ENCODE measurements around the gene PROC.

The PROC gene

DNA sequence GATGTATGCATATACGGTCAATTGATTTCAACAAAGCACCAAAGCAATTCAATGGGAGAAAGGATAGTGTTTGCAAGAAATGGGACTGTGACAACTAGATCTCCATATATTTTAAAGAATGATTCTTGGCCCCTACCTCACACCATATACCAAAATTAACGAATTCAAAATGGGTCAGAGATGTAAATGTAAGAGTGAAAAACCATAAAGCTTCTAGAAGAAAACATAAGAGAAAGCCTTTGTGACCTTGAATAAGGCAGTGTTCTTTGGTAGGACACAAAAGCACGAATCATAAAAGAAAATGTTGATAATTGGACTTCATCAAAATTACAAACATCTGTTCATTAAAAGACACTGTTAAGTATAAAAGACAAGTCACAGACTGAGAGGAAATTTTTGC is 5.0 kb upstream of the PROC start:
- Histone ChIP-seq H3K4me3 (ENCODE audit: control insufficient read depth in 1 of 7, extremely low read depth in 1 of 7, insufficient read depth in 4 of 7, low read depth in 2 of 7, low read length in 6 of 7) (no peak overlapping the region), H3K4me1 (ENCODE audit: control extremely low read depth in 1 of 4, control insufficient read depth in 4 of 4, insufficient read depth in 4 of 4, low read length in 3 of 4) (peaks cover 3 to 67% (median 33%) of the 10 kb centered on the region in 4 experiments), H3K27me3 (replicated peaks in 2 of 5; ENCODE audit: control insufficient read depth in 4 of 5, insufficient read depth in 5 of 5, low read length in 4 of 5) (no peaks in the 10 kb centered on the region), H3K27ac (ENCODE audit: insufficient read depth in 1 of 2, low read depth in 1 of 2, low read length in 2 of 2, poor library complexity in 1 of 2, severe bottlenecking in 2 of 2) (no peak overlapping the region), H3K9me3 (ENCODE audit: control extremely low read depth in 1 of 5, control insufficient read depth in 4 of 5, insufficient read depth in 2 of 5, low read depth in 1 of 5, low read length in 4 of 5) (no peaks in the 10 kb centered on the region), H3K36me3 (ENCODE audit: control insufficient read depth in 4 of 4, insufficient read depth in 4 of 4, low read length in 3 of 4) (no peaks in the 10 kb centered on the region)
- DNase-seq, result no peak
- ChIA-PET CTCF (interaction anchor here (0.7 to 4.5 kb wide), 8 partner anchors 8 to 103 kb away, joined by 3 to 37 read pairs (median 15); partner anchors contain the start of gene MAP3K2), POLR2A (interaction anchor here (0.7 kb wide), 1 partner anchor 25 kb away, joined by 4 read pairs; the partner anchor contains the start of gene MAP3K2)
- WGBS (ENCODE audit: insufficient coverage), result no CpG with 5 or more reads among the region's 3 CpGs

DNA sequence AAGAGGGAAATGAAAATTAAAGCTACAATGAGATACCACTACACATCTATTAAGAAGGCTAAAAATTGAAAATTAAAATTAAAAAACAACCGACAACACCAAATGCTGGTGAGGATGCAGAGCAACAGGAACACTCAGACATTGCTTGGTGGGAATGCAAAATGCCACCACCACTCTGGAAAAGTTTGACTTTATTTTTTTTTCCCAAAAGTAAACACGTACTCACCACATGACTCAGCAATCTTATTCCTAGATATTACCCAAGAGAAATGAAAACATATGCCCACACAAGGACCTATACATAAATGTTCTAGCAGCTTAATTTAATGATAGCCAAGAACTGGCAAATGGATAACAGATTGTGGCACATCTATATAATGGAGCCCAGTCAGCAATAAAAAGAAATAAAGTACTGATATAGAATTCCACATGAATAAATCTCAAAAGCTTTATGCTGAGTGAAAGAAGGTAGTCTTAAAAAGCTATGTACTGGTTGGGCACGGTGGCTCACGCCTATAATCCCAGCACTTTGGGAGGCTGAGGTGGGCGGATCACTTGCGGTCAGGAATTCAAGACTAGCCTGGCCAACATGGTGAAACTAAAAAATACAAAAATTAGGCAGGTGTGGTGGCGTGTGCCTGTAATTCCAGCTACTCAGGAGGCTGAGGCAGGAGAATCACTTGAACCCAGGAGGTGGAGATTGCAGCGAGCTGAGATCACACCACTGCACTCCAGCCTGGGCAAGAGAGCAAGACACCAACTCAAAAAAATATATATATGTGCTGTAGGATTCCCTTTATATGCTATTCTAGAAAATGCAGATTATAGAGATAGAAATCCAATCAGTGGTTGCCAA is 4.2 kb upstream of the PROC start:
- Histone ChIP-seq H3K4me1 (ENCODE audit: control extremely low read depth in 1 of 4, control insufficient read depth in 4 of 4, insufficient read depth in 4 of 4, low read length in 3 of 4) (peaks cover 3 to 60% (median 27%) of the 10 kb centered on the region in 4 experiments), H3K36me3 (ENCODE audit: control insufficient read depth in 4 of 4, insufficient read depth in 4 of 4, low read length in 3 of 4) (no peaks in the 10 kb centered on the region), H3K27me3 (replicated peaks in 2 of 5; ENCODE audit: control insufficient read depth in 4 of 5, insufficient read depth in 5 of 5, low read length in 4 of 5) (no peaks in the 10 kb centered on the region), H3K27ac (ENCODE audit: insufficient read depth in 1 of 2, low read depth in 1 of 2, low read length in 2 of 2, poor library complexity in 1 of 2, severe bottlenecking in 2 of 2) (no peak overlapping the region), H3K9me3 (ENCODE audit: control extremely low read depth in 1 of 5, control insufficient read depth in 4 of 5, insufficient read depth in 2 of 5, low read depth in 1 of 5, low read length in 4 of 5) (no peaks in the 10 kb centered on the region), H3K4me3 (ENCODE audit: control insufficient read depth in 1 of 7, extremely low read depth in 1 of 7, insufficient read depth in 4 of 7, low read depth in 2 of 7, low read length in 6 of 7) (no peak overlapping the region)
- ChIA-PET POLR2A (interaction anchor here (0.5 to 0.7 kb wide), 2 partner anchors 26 to 37 kb away, joined by 4 read pairs; partner anchors contain the start of gene MAP3K2), CTCF (interaction anchor here (0.7 to 4.5 kb wide), 15 partner anchors 9 to 102 kb away, joined by 3 to 37 read pairs (median 6); partner anchors contain the start of gene MAP3K2)
- WGBS (ENCODE audit: insufficient coverage), result 96% methylated on average over 5 of the region's 8 CpGs
- DNase-seq, result peak in 1 of 3 donors; percentile 34

DNA sequence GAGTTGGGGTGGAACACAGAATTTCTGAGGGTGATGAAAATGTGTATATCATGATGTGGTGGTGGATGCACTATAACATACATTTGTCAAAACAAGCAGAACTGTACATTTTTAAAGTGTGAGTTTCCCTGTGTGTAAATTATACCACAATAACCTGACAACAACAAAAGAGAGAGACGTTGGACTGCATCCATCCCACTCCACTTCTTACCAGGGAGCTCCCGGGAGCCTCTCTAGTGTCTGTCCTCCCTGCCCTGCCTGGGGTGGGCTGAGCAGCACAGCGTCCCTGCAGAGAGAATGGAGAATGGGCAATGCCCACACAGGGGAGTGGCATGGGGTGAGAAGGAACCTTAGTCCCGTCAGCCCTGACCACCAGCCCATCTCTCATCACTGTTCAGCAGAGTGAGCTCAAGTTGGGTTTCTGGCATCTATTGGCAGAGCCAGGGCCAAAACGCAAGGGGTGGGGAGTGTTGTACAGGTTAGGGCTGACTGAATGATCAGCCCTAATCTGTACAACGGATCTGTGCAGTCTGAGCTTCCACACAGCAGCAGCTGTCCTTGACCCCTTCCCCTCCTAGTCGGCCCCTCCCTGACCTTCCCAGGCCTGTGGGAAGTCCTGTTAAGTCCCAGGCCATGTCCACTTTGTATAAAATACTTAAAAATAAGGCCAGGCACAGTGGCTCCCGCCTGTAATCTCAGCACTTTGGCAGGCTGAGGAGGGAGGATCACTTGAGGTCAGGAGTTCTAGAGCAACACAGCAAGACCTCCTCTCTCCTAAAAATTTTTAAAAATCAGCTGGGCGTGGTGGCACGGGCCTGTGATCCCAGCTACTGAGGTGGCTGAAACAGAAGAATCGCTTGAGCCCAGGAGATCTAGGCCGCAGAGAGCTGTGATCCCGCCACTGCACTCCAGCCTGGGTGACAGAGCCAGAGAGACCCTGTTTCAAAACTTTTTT is 3.3 kb upstream of the PROC start:
- DNase-seq, result no peak
- ChIA-PET CTCF (interaction anchor here (0.6 to 4.5 kb wide), 29 partner anchors 8 to 350 kb away, joined by 3 to 37 read pairs (median 4); partner anchors contain the start of gene MAP3K2), POLR2A (no interaction called here)
- H3K36me3 ChIP-seq (ENCODE audit: control insufficient read depth in 4 of 4, insufficient read depth in 4 of 4, low read length in 3 of 4), result no peaks in the 10 kb centered on the region
- H3K27ac ChIP-seq (ENCODE audit: insufficient read depth in 1 of 2, low read depth in 1 of 2, low read length in 2 of 2, poor library complexity in 1 of 2, severe bottlenecking in 2 of 2), result no peak overlapping the region
- no peaks in the 10 kb centered on the region for H3K27me3 ChIP-seq (replicated peaks in 2 of 5; ENCODE audit: control insufficient read depth in 4 of 5, insufficient read depth in 5 of 5, low read length in 4 of 5)
- no peaks in the 10 kb centered on the region for H3K9me3 ChIP-seq (ENCODE audit: control extremely low read depth in 1 of 5, control insufficient read depth in 4 of 5, insufficient read depth in 2 of 5, low read depth in 1 of 5, low read length in 4 of 5)
- peaks cover 3 to 60% (median 27%) of the 10 kb centered on the region in 4 experiments for H3K4me1 ChIP-seq (ENCODE audit: control extremely low read depth in 1 of 4, control insufficient read depth in 4 of 4, insufficient read depth in 4 of 4, low read length in 3 of 4)
- WGBS (ENCODE audit: insufficient coverage), result 100% methylated on average over 8 of the region's 13 CpGs
- no peak overlapping the region for H3K4me3 ChIP-seq (ENCODE audit: control insufficient read depth in 1 of 7, extremely low read depth in 1 of 7, insufficient read depth in 4 of 7, low read depth in 2 of 7, low read length in 6 of 7)

DNA sequence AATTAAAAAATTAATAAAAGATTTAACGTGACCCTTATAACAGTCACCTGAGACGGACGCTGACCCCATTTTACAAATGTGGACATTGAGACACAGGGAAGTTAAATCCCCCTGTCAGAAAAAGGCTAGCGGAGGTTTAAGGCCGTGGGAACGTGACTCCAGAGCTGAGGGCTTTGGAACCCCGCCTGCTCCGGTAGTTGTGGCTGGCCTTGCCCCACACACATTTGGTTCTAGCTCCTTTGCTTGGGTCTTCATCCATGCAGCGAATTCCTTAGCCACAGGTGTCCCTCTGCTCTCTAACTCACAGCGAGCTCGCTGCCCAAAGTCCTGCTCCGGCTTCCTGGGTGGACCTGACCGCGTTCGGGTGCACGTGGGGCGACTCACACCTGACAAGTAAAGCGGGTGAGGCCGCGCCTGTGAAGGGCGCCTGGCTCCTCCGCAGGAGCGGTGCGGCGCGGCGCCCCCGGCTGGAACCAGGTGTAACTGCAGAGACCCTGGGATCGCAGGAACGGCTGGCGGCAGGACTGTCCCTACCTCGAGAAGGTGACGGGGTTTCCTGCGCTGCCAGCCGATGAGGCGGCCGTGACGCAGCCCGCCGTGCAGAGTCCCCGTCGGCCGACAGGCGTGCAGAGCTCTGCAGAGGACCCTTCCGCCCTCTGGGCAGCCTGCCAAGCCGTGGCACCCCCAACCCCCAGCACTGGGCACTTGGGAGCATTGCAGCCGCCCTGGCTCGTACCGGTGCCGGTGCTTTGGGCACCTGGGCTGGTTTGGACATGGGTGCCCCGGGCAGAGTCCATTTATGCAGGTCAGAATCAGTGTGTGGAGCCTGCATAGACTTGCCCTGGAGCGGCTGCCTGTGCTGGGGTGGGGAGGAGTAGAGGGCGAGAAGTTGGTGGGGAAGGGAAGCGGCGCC is 2.4 kb upstream of the PROC start:
- no peaks in the 10 kb centered on the region for H3K36me3 ChIP-seq (ENCODE audit: control insufficient read depth in 4 of 4, insufficient read depth in 4 of 4, low read length in 3 of 4)
- CTCF ChIA-PET, result interaction anchor here (0.6 to 4.5 kb wide), 34 partner anchors 8 to 350 kb away, joined by 3 to 37 read pairs (median 4); partner anchors contain the start of gene MAP3K2
- peaks cover 3 to 58% (median 27%) of the 10 kb centered on the region in 4 experiments for H3K4me1 ChIP-seq (ENCODE audit: control extremely low read depth in 1 of 4, control insufficient read depth in 4 of 4, insufficient read depth in 4 of 4, low read length in 3 of 4)
- H3K27ac ChIP-seq (ENCODE audit: insufficient read depth in 1 of 2, low read depth in 1 of 2, low read length in 2 of 2, poor library complexity in 1 of 2, severe bottlenecking in 2 of 2), result no peak overlapping the region
- WGBS (ENCODE audit: insufficient coverage), result 9% methylated on average over 50 of the region's 55 CpGs
- H3K9me3 ChIP-seq (ENCODE audit: control extremely low read depth in 1 of 5, control insufficient read depth in 4 of 5, insufficient read depth in 2 of 5, low read depth in 1 of 5, low read length in 4 of 5), result no peaks in the 10 kb centered on the region
- H3K4me3 ChIP-seq (ENCODE audit: control insufficient read depth in 1 of 7, extremely low read depth in 1 of 7, insufficient read depth in 4 of 7, low read depth in 2 of 7, low read length in 6 of 7), result peak overlapping the region; percentile 25 to 82 (median 67)
- peak; percentile 79 to 92 (median 89) for DNase-seq
- H3K27me3 ChIP-seq (replicated peaks in 2 of 5; ENCODE audit: control insufficient read depth in 4 of 5, insufficient read depth in 5 of 5, low read length in 4 of 5), result peaks cover 0 to 1% (median 0%) of the 10 kb centered on the region in 5 experiments
- POLR2A ChIA-PET, result interaction anchor here (1.4 kb wide), 1 partner anchor 28 kb away, joined by 6 read pairs; the partner anchor contains the start of gene MAP3K2

DNA sequence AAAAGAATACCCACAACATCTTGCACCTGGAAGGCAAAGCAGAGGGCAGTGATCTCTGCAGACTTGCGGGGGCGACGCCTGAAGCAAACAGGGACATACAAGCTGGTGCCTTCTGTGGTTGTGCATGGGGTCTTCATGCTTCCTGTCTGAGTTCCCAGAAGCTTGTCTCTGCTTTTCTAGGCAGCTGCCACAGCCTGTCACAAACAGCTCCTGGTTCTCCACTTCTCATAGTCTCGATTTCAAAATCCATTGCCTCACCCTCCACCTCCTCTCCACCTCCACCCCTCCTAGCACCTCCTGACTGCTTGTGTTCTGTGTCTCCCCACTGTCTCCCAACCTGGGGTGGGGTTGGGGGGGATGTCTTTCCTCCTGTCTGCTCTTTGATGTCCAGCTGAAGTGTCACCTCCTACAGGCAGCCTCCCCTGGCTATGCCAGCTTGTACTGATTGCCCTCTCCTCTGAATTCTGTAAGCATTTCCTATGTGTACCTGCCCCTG is 1.7 kb upstream of the PROC start:
- H3K9me3 ChIP-seq (ENCODE audit: control extremely low read depth in 1 of 5, control insufficient read depth in 4 of 5, insufficient read depth in 2 of 5, low read depth in 1 of 5, low read length in 4 of 5), result no peaks in the 10 kb centered on the region
- POLR2A ChIA-PET, result interaction anchor here (1.4 kb wide), 1 partner anchor 28 kb away, joined by 6 read pairs; the partner anchor contains the start of gene MAP3K2
- H3K36me3 ChIP-seq (ENCODE audit: control insufficient read depth in 4 of 4, insufficient read depth in 4 of 4, low read length in 3 of 4), result no peaks in the 10 kb centered on the region
- H3K27ac ChIP-seq (ENCODE audit: insufficient read depth in 1 of 2, low read depth in 1 of 2, low read length in 2 of 2, poor library complexity in 1 of 2, severe bottlenecking in 2 of 2), result no peak overlapping the region
- H3K27me3 ChIP-seq (replicated peaks in 2 of 5; ENCODE audit: control insufficient read depth in 4 of 5, insufficient read depth in 5 of 5, low read length in 4 of 5), result peaks cover 0 to 8% (median 0%) of the 10 kb centered on the region in 5 experiments
- peak; percentile 27 to 88 (median 81) for DNase-seq
- 0% methylated on average over 3 of the region's 4 CpGs for WGBS (ENCODE audit: insufficient coverage)
- H3K4me3 ChIP-seq (ENCODE audit: control insufficient read depth in 1 of 7, extremely low read depth in 1 of 7, insufficient read depth in 4 of 7, low read depth in 2 of 7, low read length in 6 of 7), result peak overlapping the region; percentile 25 to 82 (median 67)
- CTCF ChIA-PET, result interaction anchor here (0.6 to 4.5 kb wide), 22 partner anchors 8 to 279 kb away, joined by 3 to 37 read pairs (median 4); partner anchors contain the start of gene MAP3K2
- peaks cover 0 to 52% (median 27%) of the 10 kb centered on the region in 4 experiments for H3K4me1 ChIP-seq (ENCODE audit: control extremely low read depth in 1 of 4, control insufficient read depth in 4 of 4, insufficient read depth in 4 of 4, low read length in 3 of 4)

DNA sequence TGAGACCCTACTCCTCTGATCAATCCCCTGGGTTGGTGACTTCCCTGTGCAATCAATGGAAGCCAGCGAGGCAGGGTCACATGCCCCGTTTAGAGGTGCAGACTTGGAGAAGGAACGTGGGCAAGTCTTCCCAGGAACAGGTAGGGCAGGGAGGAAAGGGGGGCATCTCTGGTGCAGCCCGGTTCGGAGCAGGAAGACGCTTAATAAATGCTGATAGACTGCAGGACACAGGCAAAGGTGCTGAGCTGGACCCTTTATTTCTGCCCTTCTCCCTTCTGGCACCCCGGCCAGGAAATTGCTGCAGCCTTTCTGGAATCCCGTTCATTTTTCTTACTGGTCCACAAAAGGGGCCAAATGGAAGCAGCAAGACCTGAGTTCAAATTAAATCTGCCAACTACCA is 821 bp upstream of the PROC start:
- Histone ChIP-seq H3K27ac (ENCODE audit: insufficient read depth in 1 of 2, low read depth in 1 of 2, low read length in 2 of 2, poor library complexity in 1 of 2, severe bottlenecking in 2 of 2) (no peak overlapping the region), H3K36me3 (ENCODE audit: control insufficient read depth in 4 of 4, insufficient read depth in 4 of 4, low read length in 3 of 4) (no peaks in the 10 kb centered on the region), H3K4me1 (ENCODE audit: control extremely low read depth in 1 of 4, control insufficient read depth in 4 of 4, insufficient read depth in 4 of 4, low read length in 3 of 4) (peaks cover 0 to 48% (median 30%) of the 10 kb centered on the region in 4 experiments), H3K9me3 (ENCODE audit: control extremely low read depth in 1 of 5, control insufficient read depth in 4 of 5, insufficient read depth in 2 of 5, low read depth in 1 of 5, low read length in 4 of 5) (no peaks in the 10 kb centered on the region), H3K27me3 (replicated peaks in 2 of 5; ENCODE audit: control insufficient read depth in 4 of 5, insufficient read depth in 5 of 5, low read length in 4 of 5) (peaks cover 0 to 17% (median 0%) of the 10 kb centered on the region in 5 experiments), H3K4me3 (ENCODE audit: control insufficient read depth in 1 of 7, extremely low read depth in 1 of 7, insufficient read depth in 4 of 7, low read depth in 2 of 7, low read length in 6 of 7) (no peak overlapping the region)
- ChIA-PET POLR2A (no interaction called here), CTCF (interaction anchor here (1.3 to 4.5 kb wide), 6 partner anchors 7 to 91 kb away, joined by 3 to 37 read pairs (median 8); partner anchors contain the start of gene MAP3K2)
- no peak for DNase-seq
- 94% methylated on average over 8 of the region's 8 CpGs for WGBS (ENCODE audit: insufficient coverage)

Data from common myeloid progenitor, CD34-positive (primary cell).